SK-N-SH (cell line): ENCODE data around the gene ZNF407. TPM values are rescaled to one million over a fixed set of nuclear protein-coding genes. Genes with fewer than 3 reads are reported as not detected.

Source experiments
- ELF1 ChIP-seq: IDR thresholded peaks from 2 replicates; pipeline ENCODE4 v1.4.0; 2012
- FOXJ3 ChIP-seq: sonication (generic); formaldehyde crosslinking; IDR thresholded peaks from 2 replicates; pipeline ENCODE4 v1.5.1; 2020; ENCODE audit warnings: mild to moderate bottlenecking, missing genetic modification reagents
- GABPA ChIP-seq: IDR thresholded peaks from 2 replicates; pipeline ENCODE4 v1.4.0; 2012; ENCODE audit warnings: low read depth, mild to moderate bottlenecking
- GATA2 ChIP-seq: sonication (generic); formaldehyde crosslinking; IDR thresholded peaks from 2 replicates; pipeline ENCODE4 v1.5.0; 2020; ENCODE audit warnings: mild to moderate bottlenecking, missing genetic modification reagents
- IRF3 ChIP-seq: fragments of 150-350 bp; IDR thresholded peaks from 2 replicates; pipeline ENCODE4 v1.6.1; 2016; ENCODE audit warnings: mild to moderate bottlenecking, low read depth, low read length
- JUND ChIP-seq: IDR thresholded peaks from 2 replicates; pipeline ENCODE4 v1.4.0; 2012
- MEF2A ChIP-seq: IDR thresholded peaks from 2 replicates; pipeline ENCODE4 v1.4.0; 2012; ENCODE audit warnings: low read depth, borderline replicate concordance
- MXI1 ChIP-seq: IDR thresholded peaks from 2 replicates; pipeline ENCODE4 v1.6.1; 2012; ENCODE audit warnings: mild to moderate bottlenecking, low read depth, low read length, improper control_type of control experiment
- RAD21 ChIP-seq: IDR thresholded peaks from 2 replicates; pipeline ENCODE4 v1.6.1; 2012; ENCODE audit warnings: mild to moderate bottlenecking, low read length
- RCOR1 ChIP-seq: fragments of 150-350 bp; IDR thresholded peaks from 2 replicates; pipeline ENCODE4 v1.6.1; 2017; ENCODE audit warnings: antibody characterized with exemption, low read length
- RXRA ChIP-seq: IDR thresholded peaks from 2 replicates; pipeline ENCODE4 v1.4.0; 2012; ENCODE audit warnings: low read depth, mild to moderate bottlenecking, borderline replicate concordance
- SIN3A ChIP-seq: IDR thresholded peaks from 2 replicates; pipeline ENCODE4 v1.6.1; 2012; ENCODE audit warnings: low read depth, mild to moderate bottlenecking, low read length, moderate library complexity, borderline replicate concordance
- SMC3 ChIP-seq: IDR thresholded peaks from 2 replicates; pipeline ENCODE4 v1.6.1; 2012; ENCODE audit warnings: low read depth, low read length, improper control_type of control experiment
- TAF1 ChIP-seq: IDR thresholded peaks from 2 replicates; pipeline ENCODE4 v1.6.1; 2012; ENCODE audit warnings: low read depth, mild to moderate bottlenecking, low read length, moderate library complexity, borderline replicate concordance
- TCF12 ChIP-seq: IDR thresholded peaks from 2 replicates; pipeline ENCODE4 v1.4.0; 2012
- TEAD4 ChIP-seq: IDR thresholded peaks from 2 replicates; pipeline ENCODE4 v1.4.0; 2012; ENCODE audit warnings: mild to moderate bottlenecking, borderline replicate concordance; ENCODE audit not compliant: insufficient read depth
- polyA plus RNA-seq, 3 experiments: library from polyadenylated mRNA; depleted of rRNA; stranded (reverse); fragments of >200 nt; gene quantifications; 2 replicates each; pipeline ENCODE4 v1.2.3, GENCODE V29; 2012
- TF ChIP-seq, protein P1 (sequence below): IDR thresholded peaks from 2 replicates; pipeline ENCODE4 v1.4.0; 2012; ENCODE audit warnings: low read depth
- TF ChIP-seq, protein P2 (sequence below): IDR thresholded peaks from 2 replicates; pipeline ENCODE4 v1.4.0; 2012; ENCODE audit warnings: low read depth, borderline replicate concordance
- TF ChIP-seq, protein P3 (sequence below): IDR thresholded peaks from 2 replicates; pipeline ENCODE4 v1.6.1; 2012; ENCODE audit warnings: mild to moderate bottlenecking, low read depth, low read length, moderate library complexity
- TF ChIP-seq, protein P4 (sequence below): fragments of 200-600 bp; sonication (generic); IDR thresholded peaks from 2 replicates; pipeline ENCODE4 v1.6.1; 2017; ENCODE audit warnings: antibody characterized with exemption, mild to moderate bottlenecking, moderate library complexity

The ZNF407 gene
- polyA plus RNA-seq, 1 of the 3 experiments (the other 2 are of a cell fraction) = 2.6 TPM

GRCh38 chr18:74745633-74746403 is 148.1 kb downstream of the ZNF407 start (continued):
- TF ChIP-seq, protein P1, sequence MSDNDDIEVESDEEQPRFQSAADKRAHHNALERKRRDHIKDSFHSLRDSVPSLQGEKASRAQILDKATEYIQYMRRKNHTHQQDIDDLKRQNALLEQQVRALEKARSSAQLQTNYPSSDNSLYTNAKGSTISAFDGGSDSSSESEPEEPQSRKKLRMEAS = no peak
- TF ChIP-seq, protein P2, sequence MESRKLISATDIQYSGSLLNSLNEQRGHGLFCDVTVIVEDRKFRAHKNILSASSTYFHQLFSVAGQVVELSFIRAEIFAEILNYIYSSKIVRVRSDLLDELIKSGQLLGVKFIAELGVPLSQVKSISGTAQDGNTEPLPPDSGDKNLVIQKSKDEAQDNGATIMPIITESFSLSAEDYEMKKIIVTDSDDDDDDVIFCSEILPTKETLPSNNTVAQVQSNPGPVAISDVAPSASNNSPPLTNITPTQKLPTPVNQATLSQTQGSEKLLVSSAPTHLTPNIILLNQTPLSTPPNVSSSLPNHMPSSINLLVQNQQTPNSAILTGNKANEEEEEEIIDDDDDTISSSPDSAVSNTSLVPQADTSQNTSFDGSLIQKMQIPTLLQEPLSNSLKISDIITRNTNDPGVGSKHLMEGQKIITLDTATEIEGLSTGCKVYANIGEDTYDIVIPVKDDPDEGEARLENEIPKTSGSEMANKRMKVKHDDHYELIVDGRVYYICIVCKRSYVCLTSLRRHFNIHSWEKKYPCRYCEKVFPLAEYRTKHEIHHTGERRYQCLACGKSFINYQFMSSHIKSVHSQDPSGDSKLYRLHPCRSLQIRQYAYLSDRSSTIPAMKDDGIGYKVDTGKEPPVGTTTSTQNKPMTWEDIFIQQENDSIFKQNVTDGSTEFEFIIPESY = no peak
- TF ChIP-seq RAD21 = no peak
- no peak for TF ChIP-seq RCOR1
- TF ChIP-seq FOXJ3 = no peak
- no peak for TF ChIP-seq IRF3
- no peak for TF ChIP-seq TAF1
- TF ChIP-seq, protein P3, sequence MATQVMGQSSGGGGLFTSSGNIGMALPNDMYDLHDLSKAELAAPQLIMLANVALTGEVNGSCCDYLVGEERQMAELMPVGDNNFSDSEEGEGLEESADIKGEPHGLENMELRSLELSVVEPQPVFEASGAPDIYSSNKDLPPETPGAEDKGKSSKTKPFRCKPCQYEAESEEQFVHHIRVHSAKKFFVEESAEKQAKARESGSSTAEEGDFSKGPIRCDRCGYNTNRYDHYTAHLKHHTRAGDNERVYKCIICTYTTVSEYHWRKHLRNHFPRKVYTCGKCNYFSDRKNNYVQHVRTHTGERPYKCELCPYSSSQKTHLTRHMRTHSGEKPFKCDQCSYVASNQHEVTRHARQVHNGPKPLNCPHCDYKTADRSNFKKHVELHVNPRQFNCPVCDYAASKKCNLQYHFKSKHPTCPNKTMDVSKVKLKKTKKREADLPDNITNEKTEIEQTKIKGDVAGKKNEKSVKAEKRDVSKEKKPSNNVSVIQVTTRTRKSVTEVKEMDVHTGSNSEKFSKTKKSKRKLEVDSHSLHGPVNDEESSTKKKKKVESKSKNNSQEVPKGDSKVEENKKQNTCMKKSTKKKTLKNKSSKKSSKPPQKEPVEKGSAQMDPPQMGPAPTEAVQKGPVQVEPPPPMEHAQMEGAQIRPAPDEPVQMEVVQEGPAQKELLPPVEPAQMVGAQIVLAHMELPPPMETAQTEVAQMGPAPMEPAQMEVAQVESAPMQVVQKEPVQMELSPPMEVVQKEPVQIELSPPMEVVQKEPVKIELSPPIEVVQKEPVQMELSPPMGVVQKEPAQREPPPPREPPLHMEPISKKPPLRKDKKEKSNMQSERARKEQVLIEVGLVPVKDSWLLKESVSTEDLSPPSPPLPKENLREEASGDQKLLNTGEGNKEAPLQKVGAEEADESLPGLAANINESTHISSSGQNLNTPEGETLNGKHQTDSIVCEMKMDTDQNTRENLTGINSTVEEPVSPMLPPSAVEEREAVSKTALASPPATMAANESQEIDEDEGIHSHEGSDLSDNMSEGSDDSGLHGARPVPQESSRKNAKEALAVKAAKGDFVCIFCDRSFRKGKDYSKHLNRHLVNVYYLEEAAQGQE = no peak
- peak; percentile 67 for TF ChIP-seq TCF12
- no peak for TF ChIP-seq GABPA
- TF ChIP-seq GATA2 = no peak
- 0 out of 2 replicates have a peak, but pooled peaks have one; percentile 43 for TF ChIP-seq TEAD4
- no peak for TF ChIP-seq RXRA
- TF ChIP-seq SIN3A = no peak
- TF ChIP-seq MEF2A = no peak
- peak; percentile 90 for TF ChIP-seq JUND
- no peak for TF ChIP-seq MXI1
- TF ChIP-seq SMC3 = no peak
- TF ChIP-seq ELF1 = no peak
- TF ChIP-seq, protein P4, sequence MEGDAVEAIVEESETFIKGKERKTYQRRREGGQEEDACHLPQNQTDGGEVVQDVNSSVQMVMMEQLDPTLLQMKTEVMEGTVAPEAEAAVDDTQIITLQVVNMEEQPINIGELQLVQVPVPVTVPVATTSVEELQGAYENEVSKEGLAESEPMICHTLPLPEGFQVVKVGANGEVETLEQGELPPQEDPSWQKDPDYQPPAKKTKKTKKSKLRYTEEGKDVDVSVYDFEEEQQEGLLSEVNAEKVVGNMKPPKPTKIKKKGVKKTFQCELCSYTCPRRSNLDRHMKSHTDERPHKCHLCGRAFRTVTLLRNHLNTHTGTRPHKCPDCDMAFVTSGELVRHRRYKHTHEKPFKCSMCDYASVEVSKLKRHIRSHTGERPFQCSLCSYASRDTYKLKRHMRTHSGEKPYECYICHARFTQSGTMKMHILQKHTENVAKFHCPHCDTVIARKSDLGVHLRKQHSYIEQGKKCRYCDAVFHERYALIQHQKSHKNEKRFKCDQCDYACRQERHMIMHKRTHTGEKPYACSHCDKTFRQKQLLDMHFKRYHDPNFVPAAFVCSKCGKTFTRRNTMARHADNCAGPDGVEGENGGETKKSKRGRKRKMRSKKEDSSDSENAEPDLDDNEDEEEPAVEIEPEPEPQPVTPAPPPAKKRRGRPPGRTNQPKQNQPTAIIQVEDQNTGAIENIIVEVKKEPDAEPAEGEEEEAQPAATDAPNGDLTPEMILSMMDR = no peak
